Prostate gland (tissue), 2 donors: ENCODE results near the gene TMEM123.

Experiments used
- POLR2A ChIP-seq: fragments of 450-650 bp; IDR thresholded peaks from one replicate; pipeline ENCODE4 v1.6.1; 2016; ENCODE audit warnings: antibody characterized with exemption, mild to moderate bottlenecking
- POLR2AphosphoS5 ChIP-seq: sonication (generic); formaldehyde crosslinking; IDR thresholded peaks from one replicate; pipeline ENCODE4 v1.6.1; 2017; ENCODE audit warnings: antibody characterized with exemption
- TF ChIP-seq, protein P1 (sequence below), 4 experiments: fragments of 200-600 bp in 2 of 4; fragments of 450-650 bp in 2 of 4; sonication (generic) in 2 of 4; IDR thresholded peaks; 1 replicate in 3 of 4; 2 replicates in 1 of 4; pipeline ENCODE4 v1.5.1; 2016 to 2019; ENCODE audit warnings: antibody characterized with exemption in 4 of 4, mild to moderate bottlenecking in 2 of 4, moderate library complexity in 2 of 4

DNA sequence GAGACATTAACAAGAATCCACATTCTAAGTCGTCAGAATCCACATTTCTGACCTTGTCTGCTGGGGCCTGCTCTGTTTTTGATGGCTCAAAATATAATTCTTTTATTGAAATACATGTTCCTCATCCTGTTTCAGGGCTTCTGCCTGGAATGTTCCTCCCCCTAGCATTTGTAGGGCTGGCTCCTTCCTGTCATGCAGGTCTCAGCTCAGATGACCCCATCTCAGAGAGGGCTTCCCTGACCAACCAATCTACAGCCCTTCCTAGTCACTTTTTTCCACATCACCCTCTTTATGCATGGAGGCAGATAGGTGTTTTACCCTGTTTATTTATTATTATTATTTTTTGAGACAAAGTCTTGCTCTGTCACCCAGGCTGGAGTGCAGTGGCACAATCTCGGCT, 14.8 kb downstream of the TMEM123 start:
- TF ChIP-seq, protein P1, sequence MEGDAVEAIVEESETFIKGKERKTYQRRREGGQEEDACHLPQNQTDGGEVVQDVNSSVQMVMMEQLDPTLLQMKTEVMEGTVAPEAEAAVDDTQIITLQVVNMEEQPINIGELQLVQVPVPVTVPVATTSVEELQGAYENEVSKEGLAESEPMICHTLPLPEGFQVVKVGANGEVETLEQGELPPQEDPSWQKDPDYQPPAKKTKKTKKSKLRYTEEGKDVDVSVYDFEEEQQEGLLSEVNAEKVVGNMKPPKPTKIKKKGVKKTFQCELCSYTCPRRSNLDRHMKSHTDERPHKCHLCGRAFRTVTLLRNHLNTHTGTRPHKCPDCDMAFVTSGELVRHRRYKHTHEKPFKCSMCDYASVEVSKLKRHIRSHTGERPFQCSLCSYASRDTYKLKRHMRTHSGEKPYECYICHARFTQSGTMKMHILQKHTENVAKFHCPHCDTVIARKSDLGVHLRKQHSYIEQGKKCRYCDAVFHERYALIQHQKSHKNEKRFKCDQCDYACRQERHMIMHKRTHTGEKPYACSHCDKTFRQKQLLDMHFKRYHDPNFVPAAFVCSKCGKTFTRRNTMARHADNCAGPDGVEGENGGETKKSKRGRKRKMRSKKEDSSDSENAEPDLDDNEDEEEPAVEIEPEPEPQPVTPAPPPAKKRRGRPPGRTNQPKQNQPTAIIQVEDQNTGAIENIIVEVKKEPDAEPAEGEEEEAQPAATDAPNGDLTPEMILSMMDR (IDR thresholded peaks at IDR 0.05): no peak
- no peak for TF ChIP-seq POLR2A
- no peak for TF ChIP-seq POLR2AphosphoS5
